ENCODE measurements around the gene WBP2.
"Not testable (repeated sequence)": the region's sequence is repeated elsewhere in the genome, so short reads cannot be mapped to it uniquely, and the experiment has no call there.

Gene WBP2

DNA sequence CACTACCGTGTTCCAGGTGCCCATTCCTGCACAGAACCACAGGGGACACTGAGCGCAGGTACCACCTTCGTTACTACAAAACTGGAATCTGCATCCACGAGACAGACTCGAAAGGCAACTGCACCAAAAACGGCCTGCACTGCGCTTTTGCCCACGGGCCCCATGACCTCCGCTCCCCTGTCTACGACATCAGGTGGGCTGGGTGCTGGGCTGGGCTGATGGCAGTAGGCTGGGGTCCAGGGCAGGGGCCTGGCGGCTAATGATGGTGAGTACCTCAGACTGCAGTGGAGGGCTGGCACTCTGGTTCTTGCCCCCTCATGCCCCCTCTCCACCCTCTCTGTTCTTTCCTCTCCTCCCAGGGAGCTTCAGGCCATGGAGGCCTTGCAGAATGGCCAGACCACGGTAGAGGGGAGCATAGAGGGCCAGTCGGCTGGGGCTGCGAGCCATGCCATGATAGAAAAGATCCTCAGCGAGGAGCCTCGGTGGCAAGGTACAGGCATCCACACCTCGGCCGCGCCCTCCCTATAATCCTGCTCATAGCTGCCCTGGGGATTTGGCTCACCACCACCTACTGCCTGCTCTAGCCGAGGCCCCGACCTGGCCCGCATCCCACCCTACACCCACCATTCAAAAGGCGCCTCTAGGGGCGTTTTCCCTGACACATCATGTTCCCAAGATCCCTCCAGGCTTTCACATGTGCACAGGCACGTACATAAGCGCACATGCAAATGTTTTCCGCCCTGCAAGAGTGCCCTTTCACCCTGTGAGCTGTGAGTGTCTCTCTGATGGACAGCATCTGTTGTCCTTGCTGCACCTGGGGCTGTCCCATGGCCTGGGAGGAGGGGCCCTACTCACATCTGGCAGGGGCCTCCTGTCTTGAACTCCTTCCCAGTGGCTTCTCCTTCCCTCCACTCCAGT, 42.8 kb downstream of the WBP2 start:
- no peak for DNase-seq

GRCh38 chr17:75811174-75811573, 44.0 kb downstream of the WBP2 start:
- no peak for DNase-seq

DNA sequence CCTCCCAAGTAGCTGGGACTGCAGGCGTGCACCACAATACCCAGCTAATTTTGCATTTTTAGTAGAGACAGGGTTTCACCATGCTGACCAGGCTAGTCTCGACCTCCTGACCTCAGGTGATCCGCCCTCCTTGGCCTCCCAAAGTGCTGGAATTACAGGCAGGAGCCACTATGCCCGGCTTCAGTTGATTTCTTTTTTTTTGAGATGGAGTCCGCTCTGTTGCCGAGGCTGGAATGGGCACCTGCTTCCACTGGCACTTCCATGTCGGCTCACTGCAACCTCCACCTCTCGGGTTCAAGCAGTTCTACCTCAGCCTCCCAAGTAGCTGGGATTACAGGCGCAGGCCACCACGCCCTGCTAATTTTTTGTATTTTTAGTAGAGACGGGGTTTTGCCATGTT, 44.4 kb downstream of the WBP2 start:
- not testable (repeated sequence) for DNase-seq

- no peak for DNase-seq
These were observed 44.9 kb downstream of the WBP2 start for GRCh38 chr17:75810216-75810615.

- DNase-seq = no peak
These were observed 45.5 kb downstream of the WBP2 start for GRCh38 chr17:75809631-75810111.

GRCh38 chr17:75808905-75809621, 46.1 kb downstream of the WBP2 start:
- no peak for DNase-seq

DNA sequence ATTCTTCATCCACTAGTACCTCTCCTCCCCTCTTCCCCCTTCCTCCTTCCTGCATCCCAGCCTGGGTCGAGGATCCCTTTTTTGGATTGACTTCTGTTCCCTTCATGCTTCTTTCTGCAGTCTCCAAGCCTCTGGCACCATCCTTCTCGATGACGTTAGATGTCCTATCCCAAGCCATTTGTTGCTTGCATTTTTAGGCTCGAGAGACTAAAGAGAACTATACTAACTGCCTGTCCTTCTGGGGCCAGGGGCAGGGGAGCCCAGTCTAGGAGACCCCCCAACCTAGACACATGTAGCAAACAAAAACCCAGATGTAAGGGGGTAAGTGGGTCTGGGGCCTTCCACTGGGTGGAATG, 46.6 kb downstream of the WBP2 start:
- DNase-seq = no peak

- no peak for DNase-seq
These were observed 47.3 kb downstream of the WBP2 start for GRCh38 chr17:75807861-75808260.

DNA sequence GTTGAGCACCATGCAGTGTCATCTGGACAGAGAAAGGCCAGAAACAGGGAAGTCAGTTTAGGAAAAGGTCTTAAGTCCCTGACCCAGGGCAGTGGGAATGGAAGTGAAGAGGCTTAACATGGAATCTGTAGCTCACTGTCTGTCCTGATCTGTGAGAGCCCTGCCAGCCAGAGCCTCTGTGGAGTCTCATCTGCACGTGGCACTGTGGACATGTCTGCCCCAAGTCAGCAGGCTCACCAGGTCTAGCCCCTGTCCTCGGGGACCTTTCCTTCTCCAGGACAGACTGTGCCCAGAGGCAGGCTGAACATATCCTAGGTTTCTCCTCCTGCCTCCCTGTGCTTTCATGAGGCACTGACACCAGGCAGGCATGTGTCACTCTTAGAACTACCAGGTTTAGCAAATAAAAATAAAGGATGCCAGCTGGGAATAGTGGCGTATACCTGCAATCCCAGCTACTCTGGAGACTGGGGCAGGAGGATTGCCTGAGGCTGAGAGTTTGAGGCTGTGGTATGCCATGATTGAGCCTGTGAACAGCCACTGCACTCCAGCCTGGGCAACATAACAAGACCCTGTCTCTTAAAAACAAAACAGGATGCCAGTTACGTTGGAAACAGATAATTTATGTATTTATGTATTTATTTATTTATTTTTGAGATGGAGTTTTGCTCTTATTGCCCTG, 48.2 kb downstream of the WBP2 start:
- DNase-seq = no peak

- no peak for DNase-seq
These were observed 51.3 kb downstream of the WBP2 start for GRCh38 chr17:75803883-75804282.

DNA sequence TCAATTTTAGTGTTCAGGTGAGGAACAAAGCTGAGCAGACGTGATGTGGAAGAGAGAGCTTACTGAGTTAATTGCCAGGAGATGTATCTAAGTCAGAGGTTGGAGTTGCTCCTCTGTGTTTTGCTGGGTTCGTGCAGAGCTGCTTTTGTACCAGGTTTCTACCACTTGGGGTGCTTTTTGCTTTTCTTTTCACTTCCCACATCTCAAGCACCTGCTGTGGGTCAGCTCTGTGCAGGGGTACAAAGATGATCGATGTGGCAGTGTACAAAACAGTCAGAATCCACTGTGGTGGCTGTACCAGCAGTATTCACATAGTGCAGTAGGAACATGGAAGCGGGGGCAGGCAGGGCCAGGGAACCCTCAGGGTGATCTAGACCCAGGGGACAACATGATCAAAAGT, 55.7 kb downstream of the WBP2 start:
- no peak for DNase-seq

DNA sequence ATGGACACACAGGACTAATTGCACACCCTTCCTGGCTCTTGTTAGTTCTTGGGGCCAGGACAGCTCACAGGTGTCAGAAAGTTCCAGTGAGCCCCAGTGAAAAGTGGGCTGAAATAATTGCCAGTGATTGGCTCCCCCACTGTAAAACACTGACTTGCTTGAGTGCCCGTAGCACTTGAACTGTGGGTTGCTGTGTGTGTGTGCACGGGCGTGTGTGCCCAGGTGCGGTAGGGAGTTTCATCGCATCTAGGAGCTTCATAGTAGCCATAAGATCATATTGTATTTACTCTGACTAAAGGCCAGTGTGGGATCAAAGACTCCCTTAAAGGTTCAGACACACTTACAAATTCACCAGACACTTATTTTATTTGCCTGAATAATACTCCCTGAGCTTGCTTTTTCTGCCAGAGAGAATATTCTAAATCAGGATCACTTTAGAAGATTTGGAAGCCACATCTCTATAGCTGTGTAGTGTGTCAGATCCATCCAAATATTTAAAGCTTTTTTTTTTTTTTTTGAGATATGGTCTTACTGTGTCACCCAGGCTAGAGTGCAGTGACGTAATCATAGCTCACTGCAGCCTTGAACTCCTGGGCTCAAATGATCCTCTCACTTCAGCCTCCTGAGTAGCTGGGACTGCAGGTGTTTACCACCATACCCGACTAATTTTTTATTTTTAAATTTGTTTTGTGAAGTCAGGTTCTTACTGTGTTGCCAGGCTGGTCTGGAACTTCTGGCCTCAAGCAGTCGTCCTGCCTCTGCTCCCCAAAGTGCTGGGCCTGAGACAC, 59.1 kb downstream of the WBP2 start:
- no peak for DNase-seq
